Keratinocyte (primary cell): ENCODE data around the gene PPP4C.

Experiments used
- EZH2 ChIP-seq: IDR thresholded peaks from one replicate; pipeline ENCODE4 v1.6.1; 2012; ENCODE audit warnings: inconsistent platforms, mild to moderate bottlenecking, low read length, moderate library complexity
- TF ChIP-seq, protein P1 (sequence below), 3 experiments: IDR thresholded peaks in 1 of 3; conservative IDR thresholded peaks in 1 of 3; optimal IDR thresholded peaks in 1 of 3; 2 replicates in 2 of 3; 3 replicates in 1 of 3; pipeline versions ENCODE3 to v1.5.1; 2011; ENCODE audit warnings: low read length in 3 of 3, mild to moderate bottlenecking in 3 of 3, moderate library complexity in 2 of 3, control low read depth in 1 of 3, inconsistent platforms in 1 of 3; ENCODE audit not compliant: insufficient read depth in 2 of 3; ENCODE audit errors: extremely low read depth in 1 of 3

- TF ChIP-seq, protein P1, sequence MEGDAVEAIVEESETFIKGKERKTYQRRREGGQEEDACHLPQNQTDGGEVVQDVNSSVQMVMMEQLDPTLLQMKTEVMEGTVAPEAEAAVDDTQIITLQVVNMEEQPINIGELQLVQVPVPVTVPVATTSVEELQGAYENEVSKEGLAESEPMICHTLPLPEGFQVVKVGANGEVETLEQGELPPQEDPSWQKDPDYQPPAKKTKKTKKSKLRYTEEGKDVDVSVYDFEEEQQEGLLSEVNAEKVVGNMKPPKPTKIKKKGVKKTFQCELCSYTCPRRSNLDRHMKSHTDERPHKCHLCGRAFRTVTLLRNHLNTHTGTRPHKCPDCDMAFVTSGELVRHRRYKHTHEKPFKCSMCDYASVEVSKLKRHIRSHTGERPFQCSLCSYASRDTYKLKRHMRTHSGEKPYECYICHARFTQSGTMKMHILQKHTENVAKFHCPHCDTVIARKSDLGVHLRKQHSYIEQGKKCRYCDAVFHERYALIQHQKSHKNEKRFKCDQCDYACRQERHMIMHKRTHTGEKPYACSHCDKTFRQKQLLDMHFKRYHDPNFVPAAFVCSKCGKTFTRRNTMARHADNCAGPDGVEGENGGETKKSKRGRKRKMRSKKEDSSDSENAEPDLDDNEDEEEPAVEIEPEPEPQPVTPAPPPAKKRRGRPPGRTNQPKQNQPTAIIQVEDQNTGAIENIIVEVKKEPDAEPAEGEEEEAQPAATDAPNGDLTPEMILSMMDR (optimal IDR thresholded peaks at IDR 0.05 in 1 of 3, IDR thresholded peaks at IDR 0.05 in 1 of 3, conservative IDR thresholded peaks at IDR 0.05 in 1 of 3; ENCODE audit: extremely low read depth in 1 of 3, insufficient read depth in 2 of 3, low read length in 3 of 3): no peak
- TF ChIP-seq EZH2: no peak
These were observed 9.0 kb downstream of the PPP4C start for GRCh38 chr16:30084816-30085159.
